HG03439 (cell line): ENCODE results near the gene ZDHHC7.

ENCODE experiments used
- ATAC-seq: cut with Tn5 transposase; IDR thresholded peaks from one replicate; pipeline ENCODE4 v1.9.1; 2021; ENCODE audit warnings: mild to moderate bottlenecking, moderate library complexity; ENCODE audit not compliant: unreplicated experiment

ZDHHC7 gene

GRCh38 chr16:84970447-84971127, 40.7 kb downstream of the ZDHHC7 start:
- ATAC-seq, result no peak

GRCh38 chr16:84967828-84968227, 43.5 kb downstream of the ZDHHC7 start:
- no peak for ATAC-seq

GRCh38 chr16:84965428-84966415, 45.6 kb downstream of the ZDHHC7 start:
- no peak for ATAC-seq

- ATAC-seq, result no peak
Measured at GRCh38 chr16:84964386-84965128, 46.8 kb downstream of the ZDHHC7 start.

- ATAC-seq, result no peak
Measured at GRCh38 chr16:84963066-84963465, 48.3 kb downstream of the ZDHHC7 start.

GRCh38 chr16:84960942-84961341, 50.4 kb downstream of the ZDHHC7 start:
- no peak for ATAC-seq

GRCh38 chr16:84959784-84960417, 51.4 kb downstream of the ZDHHC7 start:
- no peak for ATAC-seq

GRCh38 chr16:84959045-84959576, 52.2 kb downstream of the ZDHHC7 start:
- ATAC-seq, result no peak

- ATAC-seq, result no peak
Measured at GRCh38 chr16:84957792-84958191, 53.5 kb downstream of the ZDHHC7 start.

GRCh38 chr16:84957192-84957591, 54.1 kb downstream of the ZDHHC7 start:
- ATAC-seq, result no peak

- no peak for ATAC-seq
Measured at GRCh38 chr16:84955427-84955826, 55.9 kb downstream of the ZDHHC7 start.

GRCh38 chr16:84953190-84953746, 58.1 kb downstream of the ZDHHC7 start:
- ATAC-seq, result no peak

- ATAC-seq, result peak; percentile 60
Measured at GRCh38 chr16:84952335-84953189, 58.8 kb downstream of the ZDHHC7 start.

GRCh38 chr16:84950906-84951305, 60.4 kb downstream of the ZDHHC7 start:
- no peak for ATAC-seq

GRCh38 chr16:84949772-84950436, 61.4 kb downstream of the ZDHHC7 start:
- no peak for ATAC-seq

- ATAC-seq, result no peak
Measured at GRCh38 chr16:84948851-84949610, 62.3 kb downstream of the ZDHHC7 start.

GRCh38 chr16:84947996-84948850, 63.1 kb downstream of the ZDHHC7 start:
- no peak for ATAC-seq
